Suprapubic skin (tissue), 4 donors: ENCODE measurements around the gene PFDN6.

ENCODE experiments used
- EP300 ChIP-seq: sonication (generic); formaldehyde crosslinking; IDR thresholded peaks from one replicate; pipeline ENCODE4 v1.6.1; 2017; ENCODE audit warnings: antibody characterized with exemption
- POLR2A ChIP-seq, 2 donors: fragments of 450-650 bp; IDR thresholded peaks; one replicate each; pipeline ENCODE4 v1.6.1; 2017; ENCODE audit warnings: antibody characterized with exemption in 2 of 2, mild to moderate bottlenecking in 2 of 2, moderate library complexity in 2 of 2
- POLR2AphosphoS5 ChIP-seq, 3 donors: sonication (generic); formaldehyde crosslinking; IDR thresholded peaks; one replicate each; pipeline ENCODE4 v1.6.1; 2017; ENCODE audit warnings: antibody characterized with exemption in 3 of 3
- TF ChIP-seq, protein P1 (sequence below), 2 donors: fragments of 200-600 bp in 1 of 2; fragments of 450-650 bp in 1 of 2; sonication (generic) in 1 of 2; IDR thresholded peaks; one replicate each; pipeline ENCODE4 v1.5.1; 2016 to 2019; ENCODE audit warnings: antibody characterized with exemption in 2 of 2, mild to moderate bottlenecking in 1 of 2, moderate library complexity in 1 of 2

DNA sequence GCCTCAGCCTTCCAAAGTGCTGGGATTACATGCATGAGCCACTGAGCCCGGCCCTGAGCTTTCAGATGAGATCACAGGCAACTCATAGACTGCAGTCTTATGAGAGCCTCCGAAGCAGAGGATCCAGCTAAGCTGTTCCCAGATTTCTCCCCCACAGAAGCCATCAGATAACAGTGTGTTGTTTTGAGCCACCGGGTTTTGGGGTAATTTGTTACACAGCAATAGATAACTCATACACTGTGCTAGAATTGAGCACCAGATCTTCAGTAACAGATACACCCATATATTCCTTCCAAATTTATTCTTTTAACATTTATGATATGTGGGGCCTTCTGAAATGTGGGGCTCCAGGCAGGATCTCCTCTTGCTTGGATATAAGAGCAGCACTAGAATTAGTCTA lies 47.1 kb downstream of the PFDN6 start:
- TF ChIP-seq, protein P1, sequence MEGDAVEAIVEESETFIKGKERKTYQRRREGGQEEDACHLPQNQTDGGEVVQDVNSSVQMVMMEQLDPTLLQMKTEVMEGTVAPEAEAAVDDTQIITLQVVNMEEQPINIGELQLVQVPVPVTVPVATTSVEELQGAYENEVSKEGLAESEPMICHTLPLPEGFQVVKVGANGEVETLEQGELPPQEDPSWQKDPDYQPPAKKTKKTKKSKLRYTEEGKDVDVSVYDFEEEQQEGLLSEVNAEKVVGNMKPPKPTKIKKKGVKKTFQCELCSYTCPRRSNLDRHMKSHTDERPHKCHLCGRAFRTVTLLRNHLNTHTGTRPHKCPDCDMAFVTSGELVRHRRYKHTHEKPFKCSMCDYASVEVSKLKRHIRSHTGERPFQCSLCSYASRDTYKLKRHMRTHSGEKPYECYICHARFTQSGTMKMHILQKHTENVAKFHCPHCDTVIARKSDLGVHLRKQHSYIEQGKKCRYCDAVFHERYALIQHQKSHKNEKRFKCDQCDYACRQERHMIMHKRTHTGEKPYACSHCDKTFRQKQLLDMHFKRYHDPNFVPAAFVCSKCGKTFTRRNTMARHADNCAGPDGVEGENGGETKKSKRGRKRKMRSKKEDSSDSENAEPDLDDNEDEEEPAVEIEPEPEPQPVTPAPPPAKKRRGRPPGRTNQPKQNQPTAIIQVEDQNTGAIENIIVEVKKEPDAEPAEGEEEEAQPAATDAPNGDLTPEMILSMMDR (IDR thresholded peaks at IDR 0.05): no peak
- TF ChIP-seq POLR2A (IDR thresholded peaks at IDR 0.05): no peak
- TF ChIP-seq POLR2AphosphoS5 (IDR thresholded peaks at IDR 0.05): no peak
- TF ChIP-seq EP300: no peak
